ENCODE measurements around the gene LRP1B. TPM values are rescaled to one million over a fixed set of nuclear protein-coding genes. Genes with fewer than 3 reads are reported as not detected.
A peak's percentile ranks its signal among the peaks of the same experiment; 100 is the strongest.

LRP1B gene
- 0.34 and 0.38 TPM in 2 replicates for total RNA-seq

DNA sequence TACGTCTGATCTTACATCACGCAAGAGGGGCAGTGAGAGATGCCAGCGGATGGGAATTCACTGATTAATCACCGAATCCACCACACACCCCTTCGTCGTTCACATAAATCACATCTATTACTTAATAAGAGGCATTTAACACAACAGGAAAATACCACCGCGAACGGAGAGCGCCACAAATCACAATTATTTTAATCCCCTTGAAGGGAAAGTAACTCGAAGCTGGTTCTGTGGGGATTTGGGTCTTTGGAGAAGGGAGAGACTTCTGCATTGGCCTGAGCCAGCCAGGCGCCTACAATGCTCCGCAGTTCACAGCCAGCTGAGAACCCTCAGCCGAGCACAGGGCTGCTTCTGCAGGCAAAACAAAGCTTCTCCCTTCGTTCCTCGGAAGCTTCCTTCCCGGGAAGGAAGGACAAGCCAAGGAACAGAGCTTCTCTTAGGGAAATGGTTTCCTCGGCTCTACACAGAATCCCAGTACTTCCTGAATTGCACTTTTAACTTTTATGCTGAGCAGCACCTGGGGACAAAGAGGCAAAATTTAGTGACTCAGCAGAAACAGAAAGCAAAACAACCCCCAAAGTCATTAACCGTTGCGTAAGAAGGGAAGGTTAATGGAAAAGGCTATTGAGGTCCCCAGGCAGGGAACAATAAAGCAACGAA, at the start of gene LRP1B:
Gene LRP1B, minus strand, starts transcription at position 7 of the 660 bp plus-strand sequence. CDS start 287 bp downstream, outside the sequence.
- H3K27me3 ChIP-seq (ENCODE audit: control insufficient read depth, insufficient read depth, low read length) = no peaks in the 10 kb centered on the region
- TF ChIP-seq, protein P1, sequence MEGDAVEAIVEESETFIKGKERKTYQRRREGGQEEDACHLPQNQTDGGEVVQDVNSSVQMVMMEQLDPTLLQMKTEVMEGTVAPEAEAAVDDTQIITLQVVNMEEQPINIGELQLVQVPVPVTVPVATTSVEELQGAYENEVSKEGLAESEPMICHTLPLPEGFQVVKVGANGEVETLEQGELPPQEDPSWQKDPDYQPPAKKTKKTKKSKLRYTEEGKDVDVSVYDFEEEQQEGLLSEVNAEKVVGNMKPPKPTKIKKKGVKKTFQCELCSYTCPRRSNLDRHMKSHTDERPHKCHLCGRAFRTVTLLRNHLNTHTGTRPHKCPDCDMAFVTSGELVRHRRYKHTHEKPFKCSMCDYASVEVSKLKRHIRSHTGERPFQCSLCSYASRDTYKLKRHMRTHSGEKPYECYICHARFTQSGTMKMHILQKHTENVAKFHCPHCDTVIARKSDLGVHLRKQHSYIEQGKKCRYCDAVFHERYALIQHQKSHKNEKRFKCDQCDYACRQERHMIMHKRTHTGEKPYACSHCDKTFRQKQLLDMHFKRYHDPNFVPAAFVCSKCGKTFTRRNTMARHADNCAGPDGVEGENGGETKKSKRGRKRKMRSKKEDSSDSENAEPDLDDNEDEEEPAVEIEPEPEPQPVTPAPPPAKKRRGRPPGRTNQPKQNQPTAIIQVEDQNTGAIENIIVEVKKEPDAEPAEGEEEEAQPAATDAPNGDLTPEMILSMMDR (IDR thresholded peaks at IDR 0.05; ENCODE audit: insufficient read depth, low read length, poor library complexity, severe bottlenecking) = no peak
- H3K36me3 ChIP-seq (ENCODE audit: control insufficient read depth, insufficient read depth, low read length) = no peaks in the 10 kb centered on the region
- peak within 1 kb of the TSS; percentile 61 for H3K4me3 ChIP-seq (ENCODE audit: low read depth, low read length)
- no peak for DNase-seq (ENCODE audit: low read depth)

DNA sequence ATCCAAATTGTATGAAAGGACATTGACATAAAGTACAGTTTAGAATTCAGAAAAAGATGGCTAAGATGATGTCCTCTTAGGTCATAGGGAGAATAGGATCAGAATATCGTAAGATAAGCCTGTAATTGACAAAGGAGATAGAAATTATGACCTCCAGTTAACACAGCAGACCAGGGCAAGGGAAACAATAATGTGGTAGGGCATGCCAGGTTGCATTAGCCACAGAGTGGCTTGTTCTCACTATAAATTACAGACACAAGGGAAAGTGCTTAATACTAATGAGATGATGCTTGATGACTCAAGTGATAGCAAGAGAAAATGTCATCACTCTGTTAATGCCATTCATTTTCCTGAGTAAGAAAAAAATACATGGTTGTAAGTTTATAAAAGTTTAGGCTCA, 48.9 kb upstream of the LRP1B start:
- TF ChIP-seq, protein P1 (IDR thresholded peaks at IDR 0.05; ENCODE audit: insufficient read depth, low read length, poor library complexity, severe bottlenecking) = no peak
- no peaks in the 10 kb centered on the region for H3K27me3 ChIP-seq (ENCODE audit: control insufficient read depth, insufficient read depth, low read length)
- no peak overlapping the region for H3K4me3 ChIP-seq (ENCODE audit: low read depth, low read length)
- DNase-seq (ENCODE audit: low read depth) = no peak
- H3K36me3 ChIP-seq (ENCODE audit: control insufficient read depth, insufficient read depth, low read length) = no peaks in the 10 kb centered on the region

DNA sequence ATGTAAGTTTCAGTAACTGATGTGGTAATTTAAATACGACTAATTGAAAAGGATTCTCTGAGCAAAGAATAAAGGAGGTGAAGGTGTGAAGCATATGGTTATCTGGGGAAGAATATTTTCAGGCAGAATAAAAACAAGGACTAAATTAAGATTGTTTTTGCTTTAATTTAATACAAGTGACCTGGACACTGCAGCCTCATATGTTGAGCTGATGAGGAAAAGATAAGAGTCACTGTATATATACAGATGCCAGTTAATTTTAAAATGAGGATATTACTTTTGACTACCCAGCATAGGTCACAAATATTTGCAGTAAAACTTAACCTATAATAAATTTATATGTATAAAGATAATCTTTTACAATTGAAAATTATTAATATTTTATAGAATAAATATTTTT, 47.8 kb upstream of the LRP1B start:
- Histone ChIP-seq H3K27me3 (ENCODE audit: control insufficient read depth, insufficient read depth, low read length) (no peaks in the 10 kb centered on the region), H3K4me3 (ENCODE audit: low read depth, low read length) (no peak overlapping the region)
- no peak for DNase-seq (ENCODE audit: low read depth)

DNA sequence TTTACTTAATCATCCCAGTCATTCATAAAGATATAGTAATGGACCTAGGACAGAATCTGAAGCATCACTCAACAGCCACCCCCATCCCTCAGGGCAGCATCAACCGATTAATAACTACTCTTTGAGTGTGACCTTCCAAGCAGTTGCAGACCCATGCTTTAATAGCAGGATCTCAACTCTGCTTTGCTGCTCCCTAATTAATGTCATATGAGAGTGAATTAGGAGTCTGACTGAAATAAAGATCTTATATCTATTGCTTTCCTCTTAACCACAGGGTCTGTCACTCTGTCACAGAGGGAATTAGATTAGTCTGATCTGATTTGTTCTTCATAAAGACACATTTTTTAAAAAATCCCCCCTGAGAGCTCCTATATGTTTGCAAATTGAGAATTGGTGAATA, 46.1 kb upstream of the LRP1B start:
- TF ChIP-seq, protein P1 (IDR thresholded peaks at IDR 0.05; ENCODE audit: insufficient read depth, low read length, poor library complexity, severe bottlenecking) = no peak
- Histone ChIP-seq H3K36me3 (ENCODE audit: control insufficient read depth, insufficient read depth, low read length) (no peaks in the 10 kb centered on the region), H3K27me3 (ENCODE audit: control insufficient read depth, insufficient read depth, low read length) (no peaks in the 10 kb centered on the region), H3K4me3 (ENCODE audit: low read depth, low read length) (no peak overlapping the region)
- no peak for DNase-seq (ENCODE audit: low read depth)

More for the DNA sequence above, 47.8 kb upstream of the LRP1B start:
- TF ChIP-seq, protein P1 (IDR thresholded peaks at IDR 0.05; ENCODE audit: insufficient read depth, low read length, poor library complexity, severe bottlenecking) = no peak
- H3K36me3 ChIP-seq (ENCODE audit: control insufficient read depth, insufficient read depth, low read length) = no peaks in the 10 kb centered on the region

DNA sequence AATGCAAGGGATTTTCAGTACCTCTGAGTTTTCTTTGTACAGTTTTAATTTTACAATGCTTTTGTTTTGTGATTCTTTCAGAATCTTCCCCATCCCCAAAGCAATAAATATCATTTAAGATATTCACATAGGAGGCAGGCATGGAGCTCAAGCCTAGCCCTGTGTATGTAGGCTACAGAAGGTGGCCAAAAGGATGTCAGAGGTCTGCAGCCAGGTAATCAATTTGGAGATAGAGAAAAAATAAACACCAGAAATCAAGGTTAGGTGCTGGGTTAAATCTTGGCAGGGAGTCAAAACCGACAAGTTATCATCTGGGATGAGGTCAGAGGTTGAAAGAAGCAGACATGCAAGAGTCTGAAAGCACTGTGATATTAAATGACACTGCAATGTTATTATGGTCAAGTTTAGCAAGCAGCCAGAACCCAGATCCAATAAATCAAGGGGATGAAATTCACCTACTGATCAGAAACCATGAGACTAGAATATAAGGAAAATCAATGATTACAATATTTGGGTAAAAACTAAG, 45.1 kb upstream of the LRP1B start:
- DNase-seq (ENCODE audit: low read depth) = no peak
- Histone ChIP-seq H3K27me3 (ENCODE audit: control insufficient read depth, insufficient read depth, low read length) (no peaks in the 10 kb centered on the region), H3K36me3 (ENCODE audit: control insufficient read depth, insufficient read depth, low read length) (no peaks in the 10 kb centered on the region), H3K4me3 (ENCODE audit: low read depth, low read length) (no peak overlapping the region)
- TF ChIP-seq, protein P1 (IDR thresholded peaks at IDR 0.05; ENCODE audit: insufficient read depth, low read length, poor library complexity, severe bottlenecking) = no peak

DNA sequence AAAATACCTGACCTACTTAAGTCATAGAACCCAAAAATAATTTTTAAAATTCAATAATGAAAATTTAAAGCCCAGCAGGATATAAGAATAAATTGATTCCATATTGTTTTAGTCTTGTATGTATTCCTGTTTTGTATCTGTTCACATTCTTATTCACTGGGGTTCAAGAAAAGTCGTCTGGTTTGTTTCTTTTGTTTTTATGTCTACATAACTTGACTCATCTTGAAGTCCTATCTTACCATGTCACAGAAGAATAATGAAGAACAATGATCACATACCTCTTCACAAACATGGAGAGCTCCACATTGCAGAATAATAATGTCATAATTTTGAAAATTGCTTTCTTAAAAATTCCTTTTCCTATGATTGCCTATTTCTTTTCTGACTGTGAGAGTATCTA, 43.4 kb upstream of the LRP1B start:
- no peak overlapping the region for H3K4me3 ChIP-seq (ENCODE audit: low read depth, low read length)
- H3K27me3 ChIP-seq (ENCODE audit: control insufficient read depth, insufficient read depth, low read length) = no peaks in the 10 kb centered on the region
- TF ChIP-seq, protein P1 (IDR thresholded peaks at IDR 0.05; ENCODE audit: insufficient read depth, low read length, poor library complexity, severe bottlenecking) = no peak
- DNase-seq (ENCODE audit: low read depth) = no peak
- no peaks in the 10 kb centered on the region for H3K36me3 ChIP-seq (ENCODE audit: control insufficient read depth, insufficient read depth, low read length)

Measured in kidney epithelial cell (primary cell).